HG02678 (cell line): Measurements from ENCODE around the gene HSD17B12.

ENCODE experiments used
- ATAC-seq: cut with Tn5 transposase; IDR thresholded peaks from one replicate; pipeline ENCODE4 v1.9.1; 2021; ENCODE audit warnings: mild to moderate bottlenecking, moderate library complexity; ENCODE audit not compliant: unreplicated experiment

The HSD17B12 gene

GRCh38 chr11:43797337-43797736, 116.8 kb downstream of the HSD17B12 start:
- ATAC-seq: no peak

GRCh38 chr11:43797866-43798265, 117.3 kb downstream of the HSD17B12 start:
- no peak for ATAC-seq

- ATAC-seq: no peak
Observed at GRCh38 chr11:43802509-43802908, 122.0 kb downstream of the HSD17B12 start.

- ATAC-seq: no peak
Observed at GRCh38 chr11:43803766-43804165, 123.2 kb downstream of the HSD17B12 start.

- no peak for ATAC-seq
Observed at GRCh38 chr11:43806976-43807375, 126.4 kb downstream of the HSD17B12 start.

- ATAC-seq: no peak
Observed at GRCh38 chr11:43810929-43811596, 130.5 kb downstream of the HSD17B12 start.

GRCh38 chr11:43812471-43812870, 131.9 kb downstream of the HSD17B12 start:
- ATAC-seq: no peak

- no peak for ATAC-seq
Observed at GRCh38 chr11:43818220-43818619, 137.7 kb downstream of the HSD17B12 start.

- ATAC-seq: no peak
Observed at GRCh38 chr11:43819926-43820325, 139.4 kb downstream of the HSD17B12 start.

- no peak for ATAC-seq
Observed at GRCh38 chr11:43823316-43823715, 142.8 kb downstream of the HSD17B12 start.

- ATAC-seq: no peak
Observed at GRCh38 chr11:43823851-43824250, 143.3 kb downstream of the HSD17B12 start.

GRCh38 chr11:43825217-43825816, 144.8 kb downstream of the HSD17B12 start:
- no peak for ATAC-seq

- ATAC-seq: no peak
Observed at GRCh38 chr11:43830928-43831440, 150.4 kb downstream of the HSD17B12 start.

- no peak for ATAC-seq
Observed at GRCh38 chr11:43832536-43832935, 152.0 kb downstream of the HSD17B12 start.

GRCh38 chr11:43833657-43834073, 153.1 kb downstream of the HSD17B12 start:
- no peak for ATAC-seq

- ATAC-seq: no peak
Observed at GRCh38 chr11:43834286-43834685, 153.7 kb downstream of the HSD17B12 start.

GRCh38 chr11:43835104-43835503, 154.6 kb downstream of the HSD17B12 start:
- ATAC-seq: no peak

GRCh38 chr11:43837879-43838278, 157.3 kb downstream of the HSD17B12 start:
- no peak for ATAC-seq

GRCh38 chr11:43842021-43842420, 161.5 kb downstream of the HSD17B12 start:
- ATAC-seq: no peak

- ATAC-seq: no peak
Observed at GRCh38 chr11:43845816-43846215, 165.3 kb downstream of the HSD17B12 start.

- ATAC-seq: peak; percentile 85
Observed at GRCh38 chr11:43852057-43852636, 171.6 kb downstream of the HSD17B12 start.

GRCh38 chr11:43853781-43854180, 173.2 kb downstream of the HSD17B12 start:
- ATAC-seq: no peak
